ENCODE measurements around the gene CTNNA1.

DNA sequence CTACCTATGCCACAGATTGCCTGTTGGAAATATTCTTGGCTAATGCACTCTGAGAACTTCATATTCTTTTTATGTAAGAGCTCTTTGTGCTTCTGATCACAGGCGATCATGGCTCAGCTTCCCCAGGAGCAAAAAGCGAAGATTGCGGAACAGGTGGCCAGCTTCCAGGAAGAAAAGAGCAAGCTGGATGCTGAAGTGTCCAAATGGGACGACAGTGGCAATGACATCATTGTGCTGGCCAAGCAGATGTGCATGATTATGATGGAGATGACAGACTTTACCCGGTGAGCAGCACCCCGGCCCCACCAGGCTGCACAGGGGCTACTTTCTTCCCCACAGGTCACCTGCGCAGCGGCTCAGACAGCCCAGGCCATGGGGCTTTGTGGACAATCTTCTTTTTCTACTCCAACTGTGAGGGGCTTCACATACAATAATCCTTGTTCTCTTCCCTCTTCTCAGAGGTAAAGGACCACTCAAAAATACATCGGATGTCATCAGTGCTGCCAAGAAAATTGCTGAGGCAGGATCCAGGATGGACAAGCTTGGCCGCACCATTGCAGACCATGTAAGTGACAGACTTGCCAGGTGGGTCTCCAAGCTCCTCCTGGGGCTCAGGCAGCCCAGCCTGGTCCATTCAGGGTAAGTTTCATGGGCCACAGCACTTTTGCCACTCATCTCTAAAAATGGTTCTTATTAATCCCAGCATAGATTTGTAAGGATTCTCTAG lies 177.3 kb downstream of the CTNNA1 start:
- TF ChIP-seq CTCF (IDR thresholded peaks at IDR 0.05) (no peak), MEF2A (IDR thresholded peaks at IDR 0.05; ENCODE audit: borderline replicate concordance, low read depth) (no peak), RFX5 (IDR thresholded peaks at IDR 0.05; ENCODE audit: low read length) (no peak), GABPA (IDR thresholded peaks at IDR 0.05; ENCODE audit: low read depth) (no peak), RAD21 (IDR thresholded peaks at IDR 0.05; ENCODE audit: low read length) (no peak), TCF12 (IDR thresholded peaks at IDR 0.05) (no peak), RXRA (IDR thresholded peaks at IDR 0.05; ENCODE audit: borderline replicate concordance, low read depth) (no peak), POLR2AphosphoS5 (IDR thresholded peaks at IDR 0.05; ENCODE audit: low read depth, low read length) (no peak), IRF3 (IDR thresholded peaks at IDR 0.05; ENCODE audit: low read depth, low read length) (no peak), CHD2 (IDR thresholded peaks at IDR 0.05; ENCODE audit: low read length, partially characterized antibody) (no peak), EP300 (IDR thresholded peaks at IDR 0.05; ENCODE audit: borderline replicate concordance in 1 of 2, low read depth in 1 of 2, low read length in 1 of 2) (no peak)

Data from SK-N-SH (cell line).